DND-41 (cell line): Measurements from ENCODE around the gene TSHZ3.

ENCODE experiments used
- EZH2 ChIP-seq: IDR thresholded peaks from 3 replicates; pipeline ENCODE4 v1.6.1; 2012; ENCODE audit warnings: borderline replicate concordance, low read depth, mild to moderate bottlenecking, moderate library complexity, low read length, inconsistent platforms; ENCODE audit not compliant: severe bottlenecking
- TF ChIP-seq, protein P1 (sequence below): IDR thresholded peaks from 2 replicates; pipeline ENCODE4 v1.5.1; 2012; ENCODE audit warnings: borderline replicate concordance, low read length, moderate library complexity, mild to moderate bottlenecking; ENCODE audit not compliant: poor library complexity, severe bottlenecking; ENCODE audit errors: extremely low read depth

DNA sequence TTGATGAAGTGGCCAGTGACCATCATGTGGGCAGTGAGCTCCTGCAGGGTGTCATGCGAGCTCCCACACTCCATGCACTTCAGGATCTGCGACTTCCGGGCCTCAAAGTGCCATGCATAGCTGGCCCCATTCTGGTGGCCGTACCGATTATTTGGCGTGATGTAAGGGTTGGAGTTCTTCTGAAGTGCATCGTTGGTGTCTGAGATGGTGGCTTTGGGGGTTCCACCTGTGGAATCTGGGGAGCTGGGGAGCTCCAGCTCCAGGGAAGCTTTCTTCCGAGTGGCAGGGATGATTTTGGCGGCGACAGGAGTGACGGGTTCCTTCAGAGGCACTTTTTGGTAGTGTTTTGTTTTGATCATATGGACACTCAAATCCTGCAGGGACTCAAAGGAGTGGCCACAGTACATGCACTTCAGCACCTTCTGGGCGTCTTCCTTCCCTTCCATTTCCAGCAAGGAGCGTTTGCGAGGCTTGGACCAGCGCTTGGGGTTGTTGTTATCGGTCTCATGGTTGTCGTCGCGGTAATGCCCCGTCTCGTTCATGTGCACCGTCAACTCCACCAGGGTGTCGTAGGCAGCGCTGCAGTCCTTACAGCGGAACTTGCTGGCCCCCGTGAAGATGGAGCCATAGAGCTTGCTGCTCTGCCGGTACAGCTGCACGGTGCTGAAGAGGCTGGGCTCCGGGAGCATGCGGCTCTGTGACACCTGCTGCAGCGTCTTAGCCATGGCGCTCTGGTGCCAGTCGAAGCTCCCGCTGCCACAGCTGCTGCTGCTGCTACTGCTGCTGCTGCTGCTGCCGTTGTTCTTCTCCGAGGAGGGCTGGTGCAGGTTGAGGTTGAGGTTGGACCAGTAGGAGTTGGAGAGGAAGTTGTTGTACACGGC lies 70.4 kb downstream of the TSHZ3 start:
- TF ChIP-seq, protein P1, sequence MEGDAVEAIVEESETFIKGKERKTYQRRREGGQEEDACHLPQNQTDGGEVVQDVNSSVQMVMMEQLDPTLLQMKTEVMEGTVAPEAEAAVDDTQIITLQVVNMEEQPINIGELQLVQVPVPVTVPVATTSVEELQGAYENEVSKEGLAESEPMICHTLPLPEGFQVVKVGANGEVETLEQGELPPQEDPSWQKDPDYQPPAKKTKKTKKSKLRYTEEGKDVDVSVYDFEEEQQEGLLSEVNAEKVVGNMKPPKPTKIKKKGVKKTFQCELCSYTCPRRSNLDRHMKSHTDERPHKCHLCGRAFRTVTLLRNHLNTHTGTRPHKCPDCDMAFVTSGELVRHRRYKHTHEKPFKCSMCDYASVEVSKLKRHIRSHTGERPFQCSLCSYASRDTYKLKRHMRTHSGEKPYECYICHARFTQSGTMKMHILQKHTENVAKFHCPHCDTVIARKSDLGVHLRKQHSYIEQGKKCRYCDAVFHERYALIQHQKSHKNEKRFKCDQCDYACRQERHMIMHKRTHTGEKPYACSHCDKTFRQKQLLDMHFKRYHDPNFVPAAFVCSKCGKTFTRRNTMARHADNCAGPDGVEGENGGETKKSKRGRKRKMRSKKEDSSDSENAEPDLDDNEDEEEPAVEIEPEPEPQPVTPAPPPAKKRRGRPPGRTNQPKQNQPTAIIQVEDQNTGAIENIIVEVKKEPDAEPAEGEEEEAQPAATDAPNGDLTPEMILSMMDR = no peak
- TF ChIP-seq EZH2 = no peak
